Measurements from ENCODE around the gene SERPINB1.

DNA sequence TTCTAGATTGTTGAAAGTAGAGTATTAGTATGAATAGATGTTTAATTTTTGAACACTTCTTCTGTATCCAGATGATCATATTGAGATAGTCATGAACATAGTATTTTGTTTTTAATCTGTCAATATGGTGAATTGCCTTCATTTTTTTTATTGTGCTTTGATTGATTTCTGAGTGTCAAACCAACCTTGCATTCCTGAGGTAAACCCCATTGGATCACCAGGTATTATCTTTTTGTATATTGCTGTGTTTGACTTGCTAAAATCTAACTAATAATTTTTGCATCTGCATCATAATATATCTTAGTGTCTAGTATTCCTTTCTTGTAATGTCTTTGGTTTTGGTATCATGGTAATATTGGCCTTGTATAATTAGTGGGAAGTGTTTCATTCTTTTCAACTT lies 25.5 kb downstream of the SERPINB1 start:
- no peak for TF ChIP-seq CTCF (IDR thresholded peaks at IDR 0.05; ENCODE audit: low read depth, low read length, poor library complexity, severe bottlenecking)
- TF ChIP-seq EZH2phosphoT487 (IDR thresholded peaks at IDR 0.05; ENCODE audit: borderline replicate concordance, low read length): no peak

Data from DOHH2 (cell line).